ENCODE data around the gene PARP4. TPM values are rescaled to one million over a fixed set of nuclear protein-coding genes. Genes with fewer than 3 reads are reported as not detected.

The PARP4 gene
- total RNA-seq, 1 experiment from 2014 or later: 76.0 TPM

- ChIA-PET CTCF (no interaction called here), RAD21 (ENCODE audit: low non-redundant PET in 1 of 2, low total read pairs in 2 of 2, uncharacterized antibody in 2 of 2, unreplicated experiment in 2 of 2) (no interaction called here), POLR2A (no interaction called here)
- Histone ChIP-seq H3K4me1 (ENCODE audit: control insufficient read depth in 1 of 2, insufficient read depth in 2 of 2, low read length in 2 of 2) (no peaks in the 10 kb centered on the region), H3K9me2 (ENCODE audit: insufficient read depth) (no peaks in the 10 kb centered on the region; the same call in 1 of the 2 replicates), H3K79me2 (ENCODE audit: insufficient read depth, low read length) (no peaks in the 10 kb centered on the region), H3K9ac (ENCODE audit: low read length) (no peak overlapping the region), H2AFZ (ENCODE audit: low read depth, low read length, poor library complexity, severe bottlenecking) (no peak overlapping the region), H3K27me3 (ENCODE audit: insufficient read depth, low read length) (no peaks in the 10 kb centered on the region), H3K27ac (ENCODE audit: low read depth, low read length) (no peak overlapping the region), H3K9me3 (ENCODE audit: control insufficient read depth in 1 of 2, insufficient read depth in 1 of 2, low read depth in 1 of 2, low read length in 2 of 2) (no peaks in the 10 kb centered on the region), H3K4me3 (replicated peaks in 1 of 2; ENCODE audit: low read depth in 1 of 2, low read length in 2 of 2) (no peak overlapping the region), H4K20me1 (ENCODE audit: insufficient read depth) (no peaks in the 10 kb centered on the region), H3K36me3 (ENCODE audit: control insufficient read depth in 1 of 2, insufficient read depth in 2 of 2, low read length in 2 of 2) (no peaks in the 10 kb centered on the region), H3K4me2 (ENCODE audit: low read length) (no peak overlapping the region)
- no TSS peak for BruUV-seq (replicated peaks)
- TF ChIP-seq EZH2phosphoT487 (IDR thresholded peaks at IDR 0.05; ENCODE audit: borderline replicate concordance) (no peak), ATF3 (IDR thresholded peaks at IDR 0.05) (no peak), EZH2 (IDR thresholded peaks at IDR 0.05) (no peak), RAD21 (IDR thresholded peaks at IDR 0.05; ENCODE audit: low read depth) (no peak), SRF (IDR thresholded peaks at IDR 0.05; ENCODE audit: low read depth) (no peak), REST (IDR thresholded peaks at IDR 0.05; ENCODE audit: low read depth) (no peak), SP1 (IDR thresholded peaks at IDR 0.05; ENCODE audit: low read depth) (no peak), ZFX (IDR thresholded peaks at IDR 0.05) (no peak), POLR2A (IDR thresholded peaks at IDR 0.05; ENCODE audit: borderline replicate concordance, extremely low read depth, insufficient read depth, insufficient read length) (no peak)
- DNase-seq (ENCODE audit: low read depth, low spot score) (no peak), ATAC-seq (no peak)
- intact Hi-C loops (cut with micrococcal nuclease): no loop called here
These were observed 16.9 kb upstream of the PARP4 start for GRCh38 chr13:24529478-24529877.

Data from HCT116 (cell line).